HTR-8/SVneo (cell line): Measurements from ENCODE around the gene GTPBP1.
A peak's percentile ranks its signal among the peaks of the same experiment; 100 is the strongest.

Experiments used
- DNase-seq: peaks from one replicate; pipeline ENCODE4 v3.0.0; 2011; ENCODE audit warnings: low spot score, mixed read lengths; ENCODE audit not compliant: insufficient read length
- FAIRE-seq: peaks from 2 replicates; lab custom pipeline; 2011; peaks lifted over from hg19 to GRCh38; lab: Jason Lieb, UNC

The GTPBP1 gene

DNA sequence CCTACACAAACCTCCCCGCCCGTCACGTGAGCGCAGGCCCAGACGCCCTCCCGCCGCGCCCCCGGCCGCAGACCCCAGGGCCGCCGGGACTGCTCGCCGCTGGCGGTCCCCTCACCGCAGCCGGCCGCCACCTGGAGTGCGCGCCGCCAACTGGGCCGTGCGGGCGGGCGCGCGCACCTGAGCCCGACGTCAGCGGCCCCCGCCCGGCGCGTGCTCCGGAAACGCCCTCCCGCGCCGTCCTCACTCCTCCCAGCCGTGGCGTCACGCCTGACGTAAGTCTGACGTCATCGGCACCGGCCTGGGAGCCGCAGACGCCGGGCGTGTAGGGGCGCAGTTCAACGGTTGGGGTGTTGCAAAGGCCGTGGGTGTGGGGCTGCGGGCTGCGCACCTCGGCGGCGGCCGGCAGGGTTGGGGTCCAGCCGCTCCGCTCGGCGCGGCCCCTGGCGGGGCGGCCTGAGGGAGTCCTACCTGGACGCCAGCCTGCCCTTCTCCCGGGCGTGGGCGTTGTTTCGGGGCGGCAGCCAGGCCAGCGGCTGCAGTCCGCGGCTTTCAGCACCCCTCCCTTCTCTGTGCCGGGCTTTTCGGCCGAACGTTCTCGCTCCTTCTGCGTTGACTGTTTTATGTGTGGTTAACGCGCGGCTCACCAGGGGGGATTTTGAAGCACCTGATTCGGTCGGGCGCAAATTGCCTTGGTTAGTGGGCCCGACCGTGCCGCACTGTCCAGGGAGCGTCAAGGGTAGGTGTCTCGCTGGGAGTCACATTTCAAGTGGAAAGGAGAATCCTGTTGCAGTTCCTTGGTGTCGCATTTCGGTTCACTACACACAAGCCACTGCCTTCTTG lies 4.7 kb upstream of the GTPBP1 start, which contains the start of gene JOSD1:
Gene JOSD1, minus strand, starts transcription at position 155 of the 840 bp plus-strand sequence. CDS start 956 bp downstream, outside the sequence.
- DNase-seq (peak; percentile 78), FAIRE-seq (peak; percentile 16)

DNA sequence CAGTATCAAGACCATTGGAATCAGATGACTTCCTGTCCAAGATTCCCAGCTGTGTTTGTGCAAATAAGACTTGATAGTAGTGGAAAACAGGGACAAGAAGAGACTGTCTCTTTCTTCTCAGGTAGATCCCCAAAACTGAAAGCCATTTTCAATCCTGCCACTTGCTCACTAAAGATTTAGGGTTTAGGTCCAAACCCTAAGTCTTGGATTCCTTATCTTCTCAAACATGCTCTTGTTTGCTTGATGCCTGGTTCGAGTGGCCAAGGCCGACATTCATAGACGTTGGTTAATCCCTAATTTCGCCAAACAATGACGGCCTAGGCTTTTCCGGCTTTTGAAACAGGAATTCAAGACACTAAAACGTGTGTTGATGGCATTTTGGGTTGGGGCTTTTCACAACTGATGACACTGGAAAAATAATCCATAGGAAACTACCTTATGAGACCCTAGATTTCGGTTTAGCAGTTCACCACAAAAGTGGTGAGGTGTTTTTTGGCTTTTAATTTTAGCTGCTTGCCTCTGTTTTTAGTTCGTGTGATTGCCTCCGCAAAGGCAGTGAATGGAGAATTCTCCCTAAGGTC lies 1.0 kb upstream of the GTPBP1 start:
- no peak for DNase-seq
- no peak for FAIRE-seq

DNA sequence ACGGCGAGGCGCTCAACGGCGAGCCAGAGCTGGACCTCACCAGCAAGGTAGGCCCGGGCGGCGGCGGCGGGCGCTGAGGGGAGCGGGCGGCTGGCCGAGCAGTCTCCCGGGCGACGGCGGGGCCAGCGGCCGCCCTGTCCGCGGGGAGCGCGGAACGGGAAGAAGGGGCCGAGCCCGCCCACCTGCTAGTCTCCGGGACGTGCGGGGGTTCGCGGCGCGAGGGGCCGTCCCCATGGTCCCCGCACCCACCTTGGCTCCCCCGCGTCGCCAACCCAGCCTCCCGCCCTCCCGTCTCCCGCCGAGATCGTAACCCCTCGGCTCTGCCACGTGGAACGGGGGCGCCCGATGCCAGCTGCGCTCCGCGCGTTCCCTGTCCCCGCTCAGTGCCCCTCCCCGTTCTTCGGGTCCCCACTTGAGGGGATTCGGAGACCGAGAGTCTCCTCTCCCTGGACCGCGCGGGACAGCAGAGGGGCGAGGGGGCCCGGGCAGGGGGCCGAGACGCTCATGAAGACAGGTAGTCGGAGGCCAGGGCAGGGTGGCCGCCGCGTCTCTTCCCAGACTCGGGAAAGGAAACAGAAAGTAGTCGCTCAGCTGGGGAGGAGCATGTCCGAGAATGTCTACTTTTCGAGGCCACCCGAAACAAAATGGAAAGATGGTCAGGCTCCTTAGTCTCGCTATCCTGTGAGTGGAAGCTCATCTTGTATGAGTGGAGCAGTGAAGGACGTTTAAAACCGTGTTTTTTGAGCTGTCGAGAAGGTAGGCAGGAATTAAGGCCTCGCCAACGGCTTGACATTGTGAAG lies 557 bp downstream of the GTPBP1 start:
- FAIRE-seq (no peak), DNase-seq (no peak)

DNA sequence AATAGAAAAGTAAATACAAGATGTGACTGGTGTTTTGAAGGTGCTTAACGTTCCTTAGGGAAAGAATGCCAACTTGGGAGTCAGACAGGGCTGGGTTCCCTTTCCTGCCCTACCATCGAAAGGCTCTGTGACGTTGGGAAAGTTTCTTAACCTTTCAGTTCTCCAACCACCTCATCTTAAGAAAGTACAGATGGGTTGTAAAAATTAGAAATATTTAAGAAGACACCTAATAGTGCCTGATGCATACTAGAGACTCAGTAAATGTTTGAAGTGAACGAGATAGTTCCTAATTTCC lies 1.1 kb downstream of the GTPBP1 start:
- FAIRE-seq: no peak
- DNase-seq: no peak

DNA sequence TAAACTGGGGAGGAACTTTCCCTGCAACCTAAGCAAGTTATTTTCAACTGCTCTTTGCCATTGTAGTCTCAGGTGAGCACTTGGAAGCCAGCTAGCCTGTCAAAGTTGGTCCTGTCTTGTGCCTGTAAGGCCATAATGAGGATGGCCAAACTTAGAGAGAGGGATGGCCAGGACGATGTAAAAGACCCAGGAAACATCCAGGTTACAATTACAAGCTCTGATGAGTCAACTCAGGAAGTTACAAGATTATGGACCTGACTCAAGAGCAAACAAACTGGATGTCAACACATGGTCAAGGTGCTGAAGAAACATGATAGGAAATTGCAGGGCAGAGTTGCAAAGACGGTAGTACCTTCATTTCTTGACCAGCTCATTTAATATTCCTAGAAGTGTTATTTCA lies 1.6 kb downstream of the GTPBP1 start:
- no peak for DNase-seq
- FAIRE-seq: no peak

DNA sequence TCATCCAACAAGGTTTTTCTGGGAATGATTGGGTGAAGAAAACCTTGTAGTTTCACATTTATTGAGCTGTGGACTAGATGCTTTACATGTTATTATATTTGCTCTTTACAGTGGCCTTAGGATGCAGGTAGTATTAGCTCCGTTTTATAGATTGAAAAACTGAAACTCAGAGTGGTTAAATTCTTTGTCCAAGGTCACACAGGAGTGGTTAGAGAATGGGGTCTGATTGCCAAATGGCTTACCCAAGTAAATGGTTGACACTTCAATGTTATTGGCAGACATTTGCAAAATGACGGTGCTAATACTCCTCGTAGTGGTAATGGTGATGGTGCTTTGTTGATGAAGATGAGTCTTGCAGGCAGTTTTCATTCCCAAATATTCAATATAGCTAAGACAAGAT lies 2.2 kb downstream of the GTPBP1 start:
- no peak for FAIRE-seq
- no peak for DNase-seq

DNA sequence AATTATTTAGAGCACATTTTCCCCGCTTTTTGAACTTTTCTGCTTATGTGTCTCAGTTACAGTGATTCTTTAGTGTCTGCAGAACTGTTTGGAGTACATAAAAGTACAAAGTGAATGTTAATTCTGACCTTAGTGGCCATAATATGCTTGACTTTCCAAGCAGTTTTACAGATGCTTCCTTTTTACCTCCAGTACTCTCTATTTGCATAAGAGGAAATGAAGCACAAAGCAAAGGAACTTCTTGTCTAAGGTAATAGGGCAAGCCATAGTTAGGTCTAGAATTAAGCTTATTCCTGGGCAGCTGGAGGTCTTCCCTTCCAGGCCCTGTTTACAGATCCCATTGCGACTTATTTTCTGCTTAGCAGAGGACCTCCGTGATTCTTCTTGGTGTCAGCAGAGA lies 3.6 kb downstream of the GTPBP1 start:
- no peak for DNase-seq
- no peak for FAIRE-seq

DNA sequence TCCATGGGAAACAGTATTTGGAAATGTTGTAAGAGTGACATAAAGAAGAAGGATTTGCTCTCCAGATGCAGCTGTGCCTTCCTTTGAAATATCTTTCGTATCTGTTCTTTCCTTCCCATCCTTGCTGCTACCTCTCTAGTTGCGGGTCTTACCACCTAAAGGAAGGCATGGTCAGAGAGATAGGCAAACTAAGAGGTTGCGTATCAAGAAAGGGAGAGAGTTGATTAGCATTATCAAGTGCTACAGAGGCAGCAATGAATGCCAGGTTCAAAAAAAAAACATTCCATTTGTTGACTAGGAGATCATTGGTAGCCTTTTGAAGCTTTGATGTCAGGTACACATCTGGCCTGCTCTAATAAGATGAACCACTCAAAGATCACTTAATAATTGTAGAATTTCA lies 4.6 kb downstream of the GTPBP1 start:
- DNase-seq: no peak
- no peak for FAIRE-seq

DNA sequence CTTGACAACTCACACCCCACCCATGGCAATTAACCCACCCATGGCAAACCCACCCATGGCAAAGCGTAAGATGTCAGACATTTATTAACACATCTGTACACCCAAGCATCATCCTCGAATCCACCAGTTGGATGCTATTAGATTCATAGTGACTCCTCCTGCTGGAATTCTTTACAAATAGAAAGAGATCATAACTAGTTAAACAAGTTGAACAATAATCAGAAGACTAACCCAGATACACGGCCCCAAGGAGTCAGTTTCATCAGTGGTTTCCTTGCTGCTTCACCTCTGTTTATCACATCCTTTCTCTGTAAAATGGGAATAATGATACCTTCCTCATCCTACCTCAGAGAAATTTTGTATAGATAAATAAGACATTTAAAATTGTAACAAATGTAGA lies 5.1 kb downstream of the GTPBP1 start:
- FAIRE-seq: no peak

DNA sequence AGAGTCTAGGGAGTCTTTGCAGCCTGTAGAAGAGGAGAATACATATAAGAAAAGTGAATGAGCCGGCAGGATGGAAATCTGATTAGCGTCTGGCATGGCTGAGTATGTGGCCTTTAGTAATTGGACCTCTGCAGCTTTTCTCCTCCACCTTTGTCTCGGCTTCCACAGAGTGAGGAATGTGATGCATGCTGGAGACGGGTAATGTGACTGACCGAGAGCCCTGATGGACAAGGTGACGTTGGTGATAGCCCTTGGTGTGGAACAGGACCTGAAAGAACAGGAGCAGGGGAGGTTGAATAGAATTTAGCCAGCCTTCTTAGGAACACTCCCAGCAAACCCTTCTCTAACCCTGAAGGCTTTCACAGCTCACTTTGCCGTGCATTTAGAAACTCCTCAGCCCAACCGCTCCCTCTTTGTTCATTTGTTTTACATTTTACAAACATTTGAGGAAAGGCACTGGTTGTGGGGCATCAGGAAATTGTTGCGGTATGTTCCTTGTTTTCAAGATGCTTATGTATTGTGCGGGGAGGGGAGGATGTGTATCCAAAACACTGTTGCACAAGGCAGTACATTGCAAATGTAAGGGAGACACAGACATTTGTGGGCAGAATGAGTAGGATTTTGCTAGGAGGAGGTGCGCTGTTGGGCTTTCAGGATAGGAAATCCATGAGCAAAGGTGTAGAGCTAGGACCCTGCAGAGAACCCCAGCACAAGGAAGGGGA lies 6.9 kb downstream of the GTPBP1 start:
- no peak for FAIRE-seq
- DNase-seq: no peak

More for the DNA sequence above, 5.1 kb downstream of the GTPBP1 start:
- DNase-seq: no peak

DNA sequence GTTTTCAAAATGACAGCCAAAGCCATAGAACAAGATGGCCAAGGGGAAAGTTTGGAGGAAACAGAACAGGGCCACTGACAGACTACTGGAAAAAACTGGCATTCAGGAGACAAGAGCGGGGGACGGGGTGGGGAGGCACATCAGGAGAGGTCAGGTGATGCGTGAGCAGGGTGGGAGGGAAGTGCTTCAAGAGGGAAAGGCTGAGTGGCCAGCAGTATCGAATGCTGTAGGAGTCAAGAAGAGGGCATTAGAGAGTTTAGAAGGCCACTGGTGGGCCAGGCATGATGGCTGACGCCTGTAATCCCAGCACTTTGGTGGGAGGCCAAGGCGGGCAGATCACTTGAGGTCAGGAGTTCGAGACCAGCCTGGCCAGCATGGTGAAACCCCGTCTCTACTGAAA lies 8.2 kb downstream of the GTPBP1 start:
- FAIRE-seq (no peak), DNase-seq (no peak)

DNA sequence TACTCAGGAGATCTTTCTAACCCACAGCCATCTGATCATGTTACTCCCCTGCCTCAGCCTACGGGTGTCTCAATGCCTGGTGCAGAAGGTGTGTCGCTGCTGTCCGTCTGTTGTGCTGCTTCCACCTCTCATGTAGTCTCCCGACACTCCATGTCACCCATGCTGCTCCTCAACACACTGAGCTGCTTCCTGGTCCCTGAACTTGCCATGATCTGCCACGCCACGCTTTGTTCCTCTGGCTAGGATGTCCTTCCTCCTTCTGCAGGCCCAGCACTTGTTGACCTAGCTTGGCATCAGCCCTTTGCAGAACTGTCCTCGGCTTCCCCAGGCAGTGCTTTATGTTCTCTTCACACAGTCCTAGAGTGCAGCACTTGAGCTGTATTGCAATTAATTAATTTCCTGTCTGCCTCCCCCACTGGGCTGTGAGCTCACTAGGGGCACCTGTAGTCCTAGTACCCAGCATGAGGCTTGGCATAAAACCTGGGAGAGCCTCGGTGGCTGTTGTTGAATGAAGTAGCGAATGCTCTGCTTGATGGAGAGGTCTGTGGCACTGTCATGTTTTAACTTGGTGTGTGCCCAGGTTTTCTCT lies 9.5 kb downstream of the GTPBP1 start:
- no peak for DNase-seq
- FAIRE-seq: no peak

DNA sequence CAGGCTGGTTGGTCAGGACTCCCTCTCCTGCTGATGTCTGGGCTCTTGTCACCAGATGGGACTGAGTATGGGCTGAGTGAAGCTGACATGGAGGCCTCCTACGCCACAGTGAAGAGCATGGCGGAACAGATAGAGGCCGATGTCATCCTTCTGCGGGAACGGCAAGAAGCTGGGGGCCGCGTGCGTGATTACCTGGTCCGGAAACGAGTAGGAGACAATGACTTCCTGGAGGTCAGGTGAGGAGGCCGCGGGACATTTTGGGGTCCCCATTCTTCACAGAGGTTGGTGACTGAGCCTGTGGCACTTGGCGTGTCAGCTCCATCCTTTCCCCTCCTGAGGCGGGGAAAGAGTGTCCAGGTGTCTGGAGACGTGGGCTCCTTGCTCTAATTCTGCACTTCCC lies 10.1 kb downstream of the GTPBP1 start:
- FAIRE-seq: no peak

DNA sequence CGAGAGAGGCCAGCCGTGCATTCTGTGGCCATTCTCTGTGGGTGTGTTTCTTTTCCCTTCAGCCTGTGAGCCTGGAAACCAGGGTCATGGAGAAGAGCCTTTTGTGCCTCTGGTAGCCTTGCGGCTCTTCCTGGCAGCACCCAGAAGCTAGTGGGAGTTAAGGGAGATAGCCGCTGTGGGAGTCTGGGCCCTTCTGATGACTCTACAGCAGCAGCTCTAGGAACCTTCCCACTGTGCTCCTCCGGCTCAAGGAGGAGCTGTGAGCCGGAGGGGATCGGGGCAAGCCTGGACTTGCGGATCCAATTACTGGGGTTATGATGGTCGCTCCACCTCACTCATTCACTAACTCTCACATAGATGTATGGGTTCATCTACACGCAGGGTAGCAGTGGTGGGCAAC lies 10.5 kb downstream of the GTPBP1 start:
- no peak for DNase-seq
- no peak for FAIRE-seq

More for the DNA sequence above, 10.1 kb downstream of the GTPBP1 start:
- no peak for DNase-seq

DNA sequence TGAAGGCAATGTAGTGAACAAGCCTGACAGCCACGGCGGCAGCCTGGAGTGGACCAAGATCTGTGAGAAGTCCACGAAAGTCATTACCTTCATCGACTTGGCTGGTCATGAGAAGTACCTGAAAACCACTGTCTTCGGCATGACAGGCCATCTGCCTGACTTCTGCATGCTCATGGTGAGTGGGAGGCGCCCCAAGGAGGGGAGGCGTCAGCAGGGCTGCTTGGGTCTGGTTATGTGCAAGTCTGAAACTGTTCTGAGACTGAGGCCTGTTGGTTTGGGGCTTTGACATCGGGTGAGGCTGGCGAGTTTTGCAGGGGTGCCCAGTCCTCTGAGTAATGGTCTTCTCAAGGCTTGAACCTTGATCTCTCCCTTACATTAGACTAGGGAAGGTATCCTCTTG lies 11.1 kb downstream of the GTPBP1 start:
- DNase-seq (no peak), FAIRE-seq (no peak)

DNA sequence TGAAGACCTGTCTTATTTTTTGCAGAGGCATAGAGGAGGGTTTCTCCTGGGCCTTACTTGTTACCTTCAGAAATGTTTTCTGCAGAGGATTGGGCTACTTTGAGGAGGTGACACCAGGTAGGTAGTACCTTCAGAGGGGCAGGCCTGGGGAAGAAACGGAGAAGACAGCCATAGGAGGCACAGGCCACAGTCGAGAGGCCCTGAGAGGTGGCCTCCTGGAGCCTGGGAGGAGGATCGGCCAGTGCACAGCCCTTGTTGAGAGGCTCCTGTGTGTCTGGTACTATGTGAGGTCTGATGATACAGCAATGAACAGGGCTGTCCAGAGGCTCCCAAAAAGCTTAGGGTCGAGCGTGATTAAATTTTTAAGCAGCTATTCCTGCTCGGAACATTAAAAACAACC lies 11.5 kb downstream of the GTPBP1 start:
- FAIRE-seq (no peak), DNase-seq (no peak)

DNA sequence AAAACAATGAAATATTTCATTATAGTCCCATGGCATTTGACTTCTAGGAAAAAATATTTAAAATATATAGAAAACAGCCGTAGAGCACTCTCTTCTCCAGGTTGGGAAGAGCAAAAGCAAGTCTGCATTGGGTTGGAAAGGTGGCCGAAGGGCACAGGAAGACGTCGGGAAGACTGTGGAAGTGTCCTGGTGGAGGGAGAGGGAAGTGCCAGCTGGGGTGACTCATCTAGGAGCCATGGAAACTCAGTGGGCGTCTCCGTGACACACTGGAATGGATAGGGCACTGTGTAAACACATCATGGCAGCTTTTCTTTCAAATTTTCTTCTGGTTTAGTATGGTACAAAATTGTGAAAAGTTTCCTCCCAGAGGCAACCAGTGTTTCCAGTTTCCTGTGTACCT lies 12.7 kb downstream of the GTPBP1 start:
- DNase-seq: peak; percentile 75
- no peak for FAIRE-seq

DNA sequence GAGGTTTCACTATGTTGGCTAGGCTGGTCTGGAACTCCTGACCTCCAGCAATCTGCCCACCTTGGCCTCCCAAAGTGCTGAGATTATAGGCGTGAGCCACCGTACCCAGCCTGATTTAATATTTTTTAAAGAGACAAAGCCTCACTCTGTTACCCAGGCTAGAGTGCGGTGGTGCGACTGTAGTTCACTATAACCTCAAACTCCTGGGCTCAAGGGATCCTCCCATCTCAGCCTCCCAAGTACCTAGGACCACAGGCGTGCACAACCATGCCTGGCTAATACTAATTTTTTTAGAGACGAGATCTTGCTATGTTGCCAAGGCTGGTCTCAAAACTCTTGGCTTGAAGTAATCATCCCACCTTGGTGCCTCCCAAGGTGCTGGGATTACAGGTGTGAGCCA lies 13.5 kb downstream of the GTPBP1 start:
- FAIRE-seq (no peak), DNase-seq (no peak)

DNA sequence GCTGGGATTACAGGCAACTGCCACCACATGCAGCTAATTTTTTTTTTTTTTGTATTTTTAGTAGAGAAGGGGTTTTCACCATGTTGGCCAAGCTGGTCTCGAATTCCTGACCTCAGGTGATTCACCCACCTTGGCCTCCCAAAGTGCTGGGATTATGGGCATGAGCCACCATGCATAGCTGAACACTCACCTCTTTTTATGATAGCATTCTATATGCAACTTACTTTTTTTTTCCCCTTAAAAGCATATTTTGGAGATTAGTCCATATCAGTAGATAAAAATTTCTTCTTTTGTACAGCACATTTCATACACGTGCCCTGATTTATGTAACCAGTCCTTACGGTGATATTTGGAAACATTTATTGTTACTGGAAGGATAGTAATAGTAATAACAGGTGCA lies 14.6 kb downstream of the GTPBP1 start:
- no peak for DNase-seq

DNA sequence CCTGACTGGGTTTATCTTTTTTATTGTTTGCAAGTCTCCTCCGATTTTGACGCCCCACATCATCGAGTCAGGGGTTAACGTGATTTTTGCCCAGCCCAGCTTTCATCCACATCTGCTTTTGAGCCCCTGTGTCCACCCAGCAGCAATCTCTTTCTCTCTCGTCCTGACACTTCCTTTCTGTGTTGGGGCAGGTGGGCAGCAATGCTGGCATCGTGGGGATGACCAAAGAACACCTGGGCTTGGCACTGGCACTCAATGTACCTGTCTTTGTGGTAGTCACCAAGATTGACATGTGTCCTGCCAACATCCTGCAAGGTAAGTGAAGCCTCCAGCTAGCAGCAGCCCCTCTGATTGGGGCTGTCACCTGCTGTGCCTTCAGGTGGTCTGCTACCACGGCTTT lies 15.8 kb downstream of the GTPBP1 start:
- no peak for DNase-seq
- FAIRE-seq: no peak

More for the DNA sequence above, 14.6 kb downstream of the GTPBP1 start:
- FAIRE-seq: no peak
